GM18861 (cell line): ENCODE results near the gene DGKZ.

Experiments
- ATAC-seq: cut with Tn5 transposase; IDR thresholded peaks from one replicate; pipeline ENCODE4 v1.9.1; 2021; ENCODE audit not compliant: unreplicated experiment

DGKZ gene

DNA sequence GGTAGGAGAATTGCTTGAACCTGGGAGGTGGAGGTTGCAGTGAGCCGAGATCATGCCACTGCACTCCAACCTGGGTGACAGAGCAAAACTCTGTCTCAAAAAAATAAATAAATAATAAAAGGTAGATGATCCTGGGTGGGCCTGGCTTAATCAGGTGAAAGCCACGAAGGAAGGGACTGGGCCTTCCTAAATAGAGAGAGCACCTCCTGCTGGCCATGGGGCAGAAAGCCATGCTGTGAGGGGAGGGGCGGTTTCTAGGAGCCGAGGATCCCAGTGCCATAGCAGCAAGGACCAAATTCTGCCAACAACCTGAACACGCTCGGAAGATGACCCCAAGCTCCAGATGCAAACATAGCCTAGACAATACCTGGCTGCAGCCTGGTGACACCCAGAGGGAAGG, 24.5 kb upstream of the DGKZ start:
- ATAC-seq: no peak

DNA sequence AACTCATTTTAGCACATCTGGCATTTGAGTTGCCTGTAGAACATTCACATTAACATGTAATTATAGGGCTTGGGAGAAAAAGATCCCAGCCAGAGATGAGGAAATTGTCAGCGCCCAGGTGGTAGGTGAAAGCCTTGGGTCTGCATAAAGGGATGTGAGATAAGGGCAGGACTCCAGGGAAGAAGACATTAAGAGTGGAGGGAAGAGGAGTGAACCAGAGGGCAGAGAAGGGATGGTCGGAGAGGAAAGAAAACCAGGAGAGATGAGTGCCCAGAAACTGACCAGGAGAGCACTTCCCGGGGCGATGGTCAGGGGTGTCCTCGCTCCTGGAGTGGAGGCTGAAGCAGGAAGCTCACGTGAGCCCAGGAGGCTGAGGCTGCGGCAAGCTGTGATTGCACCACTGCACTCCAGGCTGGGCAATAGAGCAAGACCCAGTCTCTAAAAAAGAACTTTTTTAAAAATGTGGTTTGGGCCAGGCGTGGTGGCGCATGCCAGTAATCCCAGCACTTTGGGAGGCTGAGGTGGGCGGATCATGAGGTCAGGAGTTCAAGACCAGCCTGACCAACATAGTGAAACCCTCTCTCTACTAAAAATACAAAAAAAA, 20.3 kb upstream of the DGKZ start:
- no peak for ATAC-seq

DNA sequence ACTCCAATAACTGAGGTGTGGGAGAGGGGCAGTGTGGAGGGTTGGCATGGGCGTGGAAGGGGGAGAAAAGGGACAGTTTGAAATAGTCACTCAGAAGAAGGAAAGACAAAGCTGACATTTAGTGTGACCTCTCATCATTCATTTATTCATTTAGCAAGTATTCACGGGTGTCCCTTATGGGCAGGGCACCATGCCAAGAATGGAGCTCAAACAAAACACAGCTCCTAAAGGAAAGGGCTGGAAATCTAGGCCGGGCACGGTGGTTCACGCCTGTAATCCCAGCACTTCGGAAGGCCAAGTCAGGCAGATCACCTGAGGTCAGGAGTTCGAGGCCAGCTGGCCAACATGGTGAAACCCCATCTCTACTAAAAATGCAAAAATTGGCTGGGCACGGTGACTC, 19.4 kb upstream of the DGKZ start:
- no peak for ATAC-seq

DNA sequence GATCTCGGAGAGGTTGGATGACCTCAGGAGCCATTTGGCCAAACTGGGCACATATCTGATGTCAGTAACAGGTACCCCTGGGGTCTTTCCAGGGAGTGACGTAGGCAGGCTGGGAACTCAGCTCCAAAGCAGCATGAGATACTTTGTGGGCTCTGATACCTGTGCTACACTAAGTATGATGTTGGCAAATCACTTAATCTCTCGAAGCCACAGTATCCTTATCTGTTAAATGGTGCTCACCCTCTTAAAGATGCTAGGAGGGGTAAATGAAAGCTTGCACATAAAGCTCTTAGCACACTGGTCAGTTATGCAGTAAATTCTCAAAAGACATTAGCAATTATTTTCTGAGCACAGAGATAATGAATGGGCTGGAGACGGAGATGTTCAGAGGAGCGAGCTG, 17.1 kb upstream of the DGKZ start:
- ATAC-seq: no peak

DNA sequence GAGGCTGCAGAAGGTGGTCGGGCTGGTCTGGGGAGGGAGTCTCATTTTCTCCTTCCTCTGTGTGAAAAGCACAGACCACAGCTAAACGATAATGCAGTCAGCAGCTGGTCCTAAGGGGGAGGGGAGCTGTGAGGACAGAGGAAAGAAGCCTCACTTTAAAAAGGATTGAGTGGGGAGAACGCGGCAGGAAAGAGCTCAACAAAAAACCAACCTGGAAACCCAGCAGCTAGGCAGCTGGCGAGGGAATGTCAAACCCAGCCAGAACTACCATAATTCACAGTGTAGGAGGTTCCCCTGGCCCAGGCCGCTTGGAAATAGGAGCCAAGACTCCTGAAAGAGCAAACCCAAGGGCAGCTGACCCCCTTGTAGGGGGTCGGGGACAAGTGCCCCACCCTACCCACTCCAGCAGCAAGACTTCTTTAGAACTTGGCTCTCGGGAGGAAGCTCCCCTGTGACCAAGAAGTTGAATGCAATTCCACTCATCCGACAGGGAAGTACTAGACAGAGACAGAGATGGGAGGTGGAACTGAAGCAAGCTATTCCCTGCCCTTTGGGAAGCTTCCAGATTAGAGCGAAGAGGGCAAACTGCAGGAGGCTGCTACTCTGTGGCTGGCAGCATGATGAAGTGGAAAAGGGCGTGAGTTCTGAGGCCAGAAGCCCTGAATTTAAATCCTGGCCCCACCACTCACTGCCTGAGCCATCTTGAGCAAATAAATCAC, 16.5 kb upstream of the DGKZ start:
- ATAC-seq: no peak

DNA sequence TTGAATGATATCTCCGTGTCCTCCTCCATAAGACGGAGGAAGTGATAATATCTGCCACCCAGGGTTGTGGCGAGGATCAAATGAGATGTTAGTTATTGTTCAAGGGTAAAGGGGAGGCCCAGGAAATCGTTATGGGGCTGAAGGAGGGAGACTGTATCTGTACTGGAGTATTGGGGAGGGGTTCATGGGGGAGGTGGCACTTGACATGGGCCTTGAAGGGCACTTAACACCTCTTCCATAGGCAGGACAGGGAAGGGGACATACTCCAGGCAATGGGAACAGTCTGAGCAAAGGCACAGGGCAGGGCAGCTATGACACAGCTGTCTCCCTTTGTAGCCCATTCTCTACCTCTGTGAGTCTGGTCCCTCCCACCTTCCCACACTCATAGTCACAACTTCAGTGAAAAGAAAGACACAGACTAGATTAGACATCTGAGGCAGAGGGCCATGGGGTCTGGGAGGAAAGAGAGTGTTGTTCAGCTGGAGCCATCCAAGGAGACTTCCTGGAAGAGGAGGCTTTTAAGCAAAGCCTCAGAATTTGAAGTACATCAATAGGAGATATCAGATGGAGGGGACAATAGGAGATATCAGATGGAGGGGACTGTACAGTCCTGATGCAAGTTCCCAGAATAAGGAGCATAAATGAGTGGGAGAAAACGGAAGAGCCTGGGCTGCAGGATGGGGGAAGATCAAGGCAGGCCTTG, 15.8 kb upstream of the DGKZ start:
- no peak for ATAC-seq

DNA sequence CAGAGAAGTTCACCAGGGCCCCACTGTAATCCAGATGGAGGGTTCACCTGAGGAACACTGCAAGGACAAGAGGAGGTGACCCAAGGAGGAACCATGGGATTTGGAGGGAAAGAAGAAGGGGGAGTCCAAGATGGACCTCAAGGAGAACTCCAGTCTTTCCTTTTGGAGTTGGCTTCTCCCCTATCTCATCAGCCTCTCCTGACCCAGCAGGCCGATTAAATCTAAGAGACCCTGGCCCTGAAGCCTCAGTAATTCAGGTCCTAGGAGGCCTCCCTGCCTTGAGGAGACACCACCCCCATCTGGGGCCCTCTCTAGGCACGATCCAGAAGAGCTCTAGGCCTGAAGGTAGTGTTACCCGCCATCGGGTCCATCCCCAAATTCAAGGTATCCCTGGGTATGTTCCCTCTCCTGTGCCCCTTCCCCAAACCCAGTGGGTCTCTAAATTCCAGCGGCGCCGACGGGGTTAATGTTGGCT, 15.1 kb upstream of the DGKZ start:
- ATAC-seq: no peak

DNA sequence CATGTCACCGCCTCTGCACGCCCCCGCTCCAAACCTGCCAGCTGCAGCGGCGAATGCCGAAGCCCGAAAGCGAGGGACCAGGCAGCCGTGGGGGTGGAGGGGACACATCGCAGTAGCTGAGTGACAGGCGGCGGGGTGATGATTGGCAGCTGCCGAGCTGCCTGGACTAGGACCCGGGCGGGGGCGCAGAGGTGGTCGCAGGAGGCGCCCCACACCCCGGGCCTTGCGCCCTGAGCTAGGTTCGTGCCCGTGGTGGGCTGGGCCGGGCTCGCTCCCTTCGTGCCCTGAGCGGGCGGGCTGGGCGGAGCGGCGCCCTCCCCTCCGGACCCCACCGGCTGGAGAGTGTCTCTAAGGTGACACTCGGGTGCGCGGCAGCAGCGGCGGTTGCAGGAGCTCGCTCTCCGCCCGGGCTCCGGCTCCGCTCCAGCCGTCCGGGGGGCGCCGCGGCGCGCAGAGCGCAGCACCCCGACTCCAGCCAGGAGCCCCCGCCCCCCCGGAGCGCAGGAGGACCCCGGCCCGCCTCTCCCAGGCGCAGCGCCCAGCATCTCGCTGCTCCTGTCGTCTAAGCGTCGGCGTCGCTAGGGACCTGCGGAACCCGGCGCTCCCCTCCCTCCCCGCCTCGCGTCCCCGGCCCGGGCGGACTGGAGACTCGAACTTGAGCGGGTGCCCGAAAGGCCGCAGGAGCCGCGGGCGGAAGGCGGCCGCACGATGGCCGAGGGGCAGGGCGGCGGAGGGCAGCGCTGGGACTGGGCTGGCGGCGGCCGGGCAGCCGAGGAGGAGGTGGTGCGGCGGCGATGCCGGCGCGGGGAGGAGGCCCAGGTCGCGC, 14.5 kb upstream of the DGKZ start:
- no peak for ATAC-seq

DNA sequence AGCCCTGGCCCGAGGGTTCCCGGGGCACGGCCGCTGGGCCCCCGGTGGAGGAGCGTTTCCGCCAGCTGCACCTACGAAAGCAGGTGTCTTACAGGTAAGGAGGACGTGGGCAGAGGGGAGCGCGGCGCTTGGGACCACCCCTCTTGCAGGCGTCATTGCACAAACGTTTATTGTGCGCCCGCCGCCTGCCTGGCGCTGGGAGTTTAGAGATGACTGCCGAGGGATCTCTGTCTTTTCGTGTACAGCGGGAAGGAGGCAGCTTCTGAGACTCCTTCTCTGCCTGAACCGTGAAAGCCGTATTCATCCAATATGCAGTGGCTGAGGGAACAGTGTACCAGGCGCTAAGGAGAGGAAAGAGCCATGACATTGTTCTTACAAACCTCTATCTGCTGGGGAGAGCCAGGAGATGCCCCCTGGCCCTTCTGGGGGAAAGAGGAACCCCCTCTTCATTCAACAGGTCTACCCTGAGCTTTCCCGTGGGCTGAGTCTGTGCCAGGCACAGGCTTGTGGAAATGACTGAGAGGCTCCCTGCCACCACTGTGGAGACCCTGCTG, 13.8 kb upstream of the DGKZ start:
- ATAC-seq: no peak

DNA sequence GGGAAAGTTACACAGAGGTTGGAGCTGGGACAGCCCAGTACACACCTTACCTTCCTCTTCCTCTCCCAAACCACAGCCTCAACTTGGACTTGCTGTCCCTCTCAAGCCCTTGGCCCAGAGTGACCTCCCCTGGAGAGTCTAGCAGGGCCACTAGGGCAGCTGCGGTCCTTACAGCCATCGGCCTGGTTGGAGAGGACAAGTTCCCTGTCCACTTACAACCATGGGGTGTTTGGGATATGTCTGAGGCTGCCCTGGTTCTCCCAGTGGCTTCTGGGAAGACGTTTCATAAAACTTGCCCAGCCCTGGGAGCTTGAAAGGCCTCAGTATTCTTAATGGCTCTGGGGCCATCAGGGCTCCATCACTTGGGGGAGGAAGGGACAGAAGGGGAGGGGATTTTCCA, 13.1 kb upstream of the DGKZ start:
- no peak for ATAC-seq

DNA sequence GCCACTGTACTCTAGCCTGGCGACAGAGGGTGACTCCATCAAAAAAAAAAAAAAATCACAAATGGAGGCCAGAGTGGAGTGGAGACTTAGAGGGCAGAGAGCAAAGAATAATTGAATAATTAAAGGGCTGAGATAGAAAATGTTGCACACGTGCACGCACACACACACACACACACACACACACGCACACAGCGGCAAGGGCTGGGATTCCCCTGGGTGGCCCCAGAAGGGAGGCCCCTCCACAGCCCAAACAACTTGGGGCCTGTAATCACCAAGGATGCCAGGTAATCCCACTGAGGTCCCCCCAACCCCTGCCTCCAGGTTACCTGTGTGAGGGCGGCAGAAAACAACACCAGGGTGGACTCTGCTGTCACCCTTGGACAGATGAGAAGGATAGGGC, 12.0 kb upstream of the DGKZ start:
- ATAC-seq: no peak

DNA sequence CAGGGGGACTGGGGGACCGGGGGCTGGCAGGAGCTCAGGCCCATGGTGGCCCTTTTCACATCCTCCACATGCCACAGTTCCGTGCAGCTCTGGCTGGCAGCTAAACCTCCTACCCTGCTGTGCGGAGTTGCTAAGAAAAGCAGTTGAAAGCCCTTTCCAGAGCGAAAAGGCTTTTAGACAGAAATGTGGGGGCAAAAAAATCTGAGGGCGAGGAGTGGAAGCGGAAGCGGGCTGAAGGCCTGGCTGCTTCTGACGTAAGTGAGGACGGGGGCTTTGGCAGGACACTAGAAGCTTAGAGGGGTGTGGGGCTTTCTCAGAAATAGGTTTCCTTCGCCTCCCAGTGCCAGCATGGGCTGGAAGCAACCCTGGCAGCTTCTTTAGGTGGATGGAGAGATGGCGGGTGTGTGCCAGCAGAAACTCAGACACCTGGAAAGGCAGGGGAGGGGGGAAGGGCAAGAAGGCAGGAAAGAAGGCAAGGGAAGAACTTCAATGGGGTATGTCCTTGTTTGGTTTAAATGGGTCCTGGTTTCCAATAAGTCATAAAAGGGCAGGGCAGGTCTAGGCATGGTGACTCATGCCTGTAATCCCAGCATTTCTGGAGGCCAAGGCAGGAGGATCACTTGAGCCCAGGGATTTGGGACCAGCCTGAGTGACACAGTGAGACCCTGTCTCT, 11.2 kb upstream of the DGKZ start:
- no peak for ATAC-seq

DNA sequence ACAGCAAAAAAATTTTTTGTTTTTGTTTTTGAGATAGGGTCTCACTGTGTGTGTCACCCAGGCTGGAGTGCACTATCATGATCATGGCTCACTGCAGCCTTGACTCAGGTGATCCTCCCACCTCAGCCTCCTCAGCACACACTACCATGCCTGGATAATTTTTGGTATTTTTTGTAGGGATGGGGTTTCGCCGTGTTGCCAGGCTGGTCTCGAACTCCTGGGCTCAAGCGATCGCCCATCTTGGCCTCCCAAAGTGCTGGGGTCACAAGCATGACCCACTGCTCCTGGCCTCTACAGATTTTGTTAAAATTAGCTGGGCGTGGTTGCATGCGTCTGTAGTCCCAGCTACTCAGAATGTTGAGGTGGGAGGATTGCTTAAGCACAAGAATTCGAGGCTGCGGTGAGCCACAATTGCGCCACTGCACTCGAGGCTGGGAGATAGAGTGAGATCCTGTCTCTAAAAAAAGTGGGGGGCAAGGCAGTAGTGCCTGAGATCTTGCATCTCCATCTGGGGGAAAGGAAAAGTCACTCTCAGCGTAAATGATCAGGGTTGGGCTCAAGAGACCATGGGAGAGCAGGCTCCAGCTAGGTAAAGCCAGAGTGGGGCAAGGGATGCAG, 10.6 kb upstream of the DGKZ start:
- ATAC-seq: no peak

DNA sequence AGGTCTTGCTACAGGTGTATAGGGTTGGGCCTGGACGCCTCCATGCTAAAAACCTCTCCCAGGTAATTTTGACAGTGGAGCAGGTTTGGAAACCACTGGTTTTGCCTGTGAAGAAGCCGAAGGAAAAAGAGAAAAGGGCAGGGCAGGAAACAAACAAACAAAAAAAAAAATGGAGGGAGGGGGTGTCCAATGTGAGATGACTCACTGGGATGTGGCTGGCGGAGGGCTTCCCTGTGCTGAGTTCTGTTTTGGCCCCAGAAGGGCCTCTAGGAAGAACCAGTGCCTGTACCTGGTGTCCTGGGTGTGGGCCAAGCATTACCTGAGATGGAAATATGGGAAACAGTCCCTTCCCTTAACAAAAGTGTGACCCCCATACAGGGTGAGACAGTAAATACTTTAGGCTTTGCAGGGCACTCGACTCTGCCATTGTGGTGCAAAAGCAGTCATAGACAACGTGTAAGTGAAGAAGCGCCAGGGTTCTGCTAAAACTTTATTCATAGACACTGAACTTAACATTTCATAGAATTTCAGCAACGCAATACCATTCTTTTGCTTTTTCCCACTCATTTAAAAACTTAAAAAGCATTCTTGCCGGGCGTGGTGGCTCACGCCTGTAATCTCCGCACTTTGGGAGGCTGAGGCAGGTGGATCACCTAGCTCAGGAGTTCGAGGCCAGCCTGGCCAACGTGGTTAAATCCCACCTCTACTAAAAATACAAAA, 9.5 kb upstream of the DGKZ start:
- ATAC-seq: no peak

DNA sequence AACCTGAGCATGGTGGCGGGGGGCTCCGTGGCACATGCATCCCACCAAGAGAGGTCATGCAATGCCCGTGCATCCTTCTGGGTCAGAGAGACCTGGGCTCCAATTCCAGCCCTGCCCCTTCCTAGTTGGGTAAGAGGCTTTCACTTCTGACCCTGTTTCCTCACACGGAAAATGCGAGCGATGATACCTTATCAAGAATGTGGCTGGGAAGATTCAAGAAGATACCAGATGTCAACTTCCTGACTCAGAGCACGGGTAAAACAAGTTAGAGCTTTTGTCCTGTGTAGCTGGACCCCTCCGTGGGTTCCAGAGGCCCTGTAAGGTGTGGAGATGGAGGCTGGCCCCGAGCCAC, 8.7 kb upstream of the DGKZ start:
- ATAC-seq: no peak

DNA sequence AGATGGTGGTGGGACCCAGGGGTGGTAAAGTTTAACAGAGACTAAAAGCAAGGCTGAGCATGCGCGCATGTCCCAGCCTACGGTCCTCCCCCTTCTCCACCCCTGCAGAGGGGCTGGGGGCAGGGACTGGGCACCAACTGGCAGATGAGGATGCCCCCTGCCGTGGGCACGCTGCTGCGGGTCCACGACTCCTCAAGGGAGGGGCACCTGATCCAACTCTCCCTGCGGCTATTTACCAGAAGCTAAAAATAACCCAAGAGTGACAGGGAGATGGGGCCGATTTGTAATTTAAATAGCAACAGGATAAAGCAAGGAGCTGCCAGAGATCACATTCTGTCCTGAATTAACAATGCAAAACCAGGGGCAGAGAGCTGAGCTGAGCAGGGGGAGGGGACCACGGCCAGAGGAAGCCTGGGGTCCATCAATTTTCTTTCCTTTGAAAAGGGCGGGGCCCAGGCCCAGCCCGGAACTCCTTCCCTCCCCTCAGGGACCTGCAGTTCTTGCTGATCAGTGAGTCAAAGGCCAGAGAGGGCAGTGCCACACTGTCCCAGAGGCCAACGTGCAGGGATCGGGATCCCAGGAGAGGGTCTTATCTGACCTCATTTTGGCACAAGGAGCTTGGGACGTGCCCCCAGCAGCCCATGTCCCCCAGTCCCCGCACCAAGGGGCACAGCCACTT, 8.1 kb upstream of the DGKZ start:
- ATAC-seq: no peak

DNA sequence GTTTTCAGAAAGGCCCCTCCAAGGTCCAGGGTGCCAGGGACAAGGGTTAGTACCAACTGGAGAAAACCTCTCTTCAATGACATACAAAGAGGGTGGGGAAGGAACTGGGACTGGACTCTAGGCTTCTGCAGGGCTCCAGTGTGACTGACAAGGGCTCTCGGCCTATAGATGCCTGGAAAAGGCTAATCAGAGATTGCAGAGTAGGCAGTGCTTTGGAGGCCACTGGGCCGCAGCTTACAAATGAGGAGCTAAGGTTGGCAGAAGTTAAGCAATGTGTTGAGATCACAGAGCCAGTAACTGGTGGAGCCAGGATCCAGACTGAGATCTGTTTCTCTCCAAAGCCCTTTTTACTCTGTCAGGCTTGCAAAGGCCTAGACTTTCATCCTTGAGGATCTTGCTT, 7.4 kb upstream of the DGKZ start:
- ATAC-seq: no peak

DNA sequence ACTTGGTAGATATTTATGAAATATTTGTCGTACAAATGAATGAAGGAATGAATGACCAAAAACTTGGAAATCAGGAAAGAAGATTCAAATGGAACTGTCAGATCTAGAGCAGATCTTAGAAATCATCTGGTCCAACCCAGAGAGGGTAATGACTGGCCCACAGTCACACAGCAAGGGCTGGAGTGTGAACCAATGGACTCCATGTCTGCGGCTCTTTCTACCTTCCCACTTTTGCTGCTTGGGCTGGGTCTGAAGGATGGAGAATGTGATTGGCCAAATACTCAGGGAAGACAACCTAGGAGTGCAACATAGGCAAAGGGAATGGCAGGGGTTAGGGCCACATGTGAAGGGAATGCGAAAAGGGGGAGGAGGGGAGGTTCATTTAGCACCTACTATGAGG, 5.8 kb upstream of the DGKZ start:
- ATAC-seq: no peak

DNA sequence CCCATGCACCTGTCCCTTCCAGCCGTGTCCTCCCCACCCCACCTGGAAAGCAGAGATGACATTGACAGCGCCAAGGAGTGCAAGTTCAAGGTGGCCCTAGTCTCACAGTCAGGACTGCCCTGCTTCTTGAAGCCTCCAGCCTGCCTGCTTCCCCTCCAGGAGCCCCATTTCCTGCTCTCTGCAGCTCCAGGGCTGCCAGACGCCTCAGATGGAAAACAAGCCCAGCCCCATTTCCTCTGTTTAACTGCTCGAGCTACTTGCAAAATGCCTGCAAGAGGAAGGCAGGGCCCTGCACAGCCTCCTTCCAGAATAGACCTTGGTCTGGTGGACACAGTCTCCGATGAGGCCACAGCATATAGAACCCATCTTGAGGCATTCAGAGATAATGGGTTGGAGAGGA, 5.0 kb upstream of the DGKZ start:
- ATAC-seq: no peak
